Activated naive CD4-positive, alpha-beta T cell treated with anti-CD3 and anti-CD28 coated beads, Interleukin-2, amount 50 U/mL, for 16 hours (primary cell): ENCODE data around the gene SOWAHC.
"Not testable (repeated sequence)": the region's sequence is repeated elsewhere in the genome, so short reads cannot be mapped to it uniquely, and the experiment has no call there.

Experiments used
- DNase-seq: peaks from one replicate; pipeline ENCODE4 v3.0.0-alpha.2; 2020

The SOWAHC gene, protein sequence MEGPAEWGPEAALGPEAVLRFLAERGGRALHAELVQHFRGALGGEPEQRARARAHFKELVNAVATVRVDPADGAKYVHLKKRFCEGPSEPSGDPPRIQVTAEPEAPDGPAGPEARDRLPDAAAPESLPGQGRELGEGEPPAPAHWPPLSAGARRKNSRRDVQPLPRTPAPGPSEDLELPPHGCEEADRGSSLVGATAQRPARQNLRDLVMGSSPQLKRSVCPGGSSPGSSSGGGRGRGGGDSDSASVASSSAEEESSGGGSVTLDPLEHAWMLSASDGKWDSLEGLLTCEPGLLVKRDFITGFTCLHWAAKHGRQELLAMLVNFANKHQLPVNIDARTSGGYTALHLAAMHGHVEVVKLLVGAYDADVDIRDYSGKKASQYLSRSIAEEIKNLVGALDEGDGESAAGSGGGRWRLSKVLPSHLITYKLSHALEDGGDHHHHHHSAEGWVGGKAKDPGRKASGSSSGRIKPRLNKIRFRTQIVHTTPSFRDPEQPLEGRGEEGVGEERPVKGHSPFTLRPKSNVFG

DNA sequence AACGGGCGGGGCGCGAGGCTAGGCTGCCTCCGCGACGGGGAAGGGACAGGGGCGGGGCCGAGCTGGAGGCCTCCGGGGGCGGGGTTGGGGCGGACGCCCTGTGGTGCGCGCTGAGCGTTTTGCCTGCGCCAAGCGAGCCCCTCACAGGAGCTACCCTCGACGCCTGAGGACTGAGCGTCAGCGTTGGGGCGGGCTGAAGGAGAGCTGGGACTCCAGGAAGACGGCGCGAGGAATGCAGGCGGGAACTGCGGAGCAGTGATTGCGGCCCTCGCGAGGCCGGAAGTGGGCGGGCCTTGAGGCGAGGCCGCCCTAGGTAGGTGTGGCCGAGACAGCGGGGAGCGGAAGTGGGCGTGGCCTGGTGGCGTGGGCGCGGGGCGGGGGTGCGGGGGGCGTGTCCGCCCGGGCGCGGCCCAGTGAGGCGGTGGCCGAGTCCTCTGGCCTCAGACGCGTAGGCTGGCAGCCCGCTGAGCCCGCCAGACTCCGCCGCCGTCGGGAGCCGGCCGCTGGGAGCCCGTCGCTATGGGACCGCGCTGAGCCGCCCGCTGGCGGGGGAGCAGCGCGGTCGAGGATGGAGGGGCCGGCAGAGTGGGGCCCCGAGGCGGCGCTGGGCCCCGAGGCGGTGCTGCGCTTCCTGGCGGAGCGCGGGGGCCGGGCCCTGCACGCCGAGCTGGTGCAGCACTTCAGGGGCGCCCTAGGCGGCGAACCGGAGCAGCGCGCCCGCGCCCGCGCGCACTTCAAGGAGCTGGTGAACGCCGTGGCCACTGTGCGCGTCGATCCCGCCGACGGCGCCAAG is at the start of gene SOWAHC, which contains the start of gene SEPTIN10:
Gene SOWAHC (plus strand): TSS at position 443 of the 793 bp plus-strand sequence. CDS start 126 bp downstream, at position 569.
Gene SEPTIN10 (minus strand): TSS at position 45 of the 793 bp plus-strand sequence. CDS start 139 bp downstream, outside the sequence.
- DNase-seq, result peak; percentile 69

DNA sequence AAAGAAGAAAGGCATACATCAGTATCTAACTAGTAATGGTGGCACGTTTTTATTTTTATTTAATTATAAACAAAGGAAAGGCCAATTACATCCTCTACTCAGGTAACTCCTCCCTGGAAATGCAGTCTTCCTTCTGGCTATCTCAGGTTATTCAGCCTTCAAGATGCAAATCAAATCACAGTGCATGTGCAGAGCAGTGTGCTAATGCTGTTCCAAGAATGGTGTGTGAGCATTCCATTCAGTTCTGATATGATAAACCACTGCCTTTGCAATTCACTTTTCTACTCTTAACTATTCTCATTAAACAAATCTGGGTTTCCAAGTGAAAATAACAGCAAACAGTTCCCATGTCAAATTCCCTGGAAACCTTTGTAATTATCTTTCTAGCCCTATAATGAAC is 38.8 kb upstream of the SOWAHC start:
- no peak for DNase-seq

DNA sequence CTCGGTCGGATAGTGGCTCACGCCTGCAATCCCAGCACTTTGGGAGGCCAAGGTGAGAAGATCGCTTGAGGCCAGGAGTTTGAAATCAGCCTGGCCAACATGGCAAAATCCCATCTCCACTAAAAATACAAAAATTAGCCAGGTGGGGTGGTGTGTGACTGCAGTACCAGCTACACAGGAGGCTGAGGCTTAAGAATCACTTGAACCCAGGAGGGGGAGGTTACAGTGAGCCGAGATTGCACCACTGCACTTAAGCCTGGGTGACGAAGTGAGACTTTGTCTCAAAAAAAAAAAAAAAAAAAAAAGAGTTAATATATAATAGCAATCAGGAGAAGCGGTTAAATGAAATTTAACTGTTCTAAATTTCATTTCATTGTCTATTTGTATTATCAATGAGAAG is 36.5 kb upstream of the SOWAHC start:
- not testable (repeated sequence) for DNase-seq

DNA sequence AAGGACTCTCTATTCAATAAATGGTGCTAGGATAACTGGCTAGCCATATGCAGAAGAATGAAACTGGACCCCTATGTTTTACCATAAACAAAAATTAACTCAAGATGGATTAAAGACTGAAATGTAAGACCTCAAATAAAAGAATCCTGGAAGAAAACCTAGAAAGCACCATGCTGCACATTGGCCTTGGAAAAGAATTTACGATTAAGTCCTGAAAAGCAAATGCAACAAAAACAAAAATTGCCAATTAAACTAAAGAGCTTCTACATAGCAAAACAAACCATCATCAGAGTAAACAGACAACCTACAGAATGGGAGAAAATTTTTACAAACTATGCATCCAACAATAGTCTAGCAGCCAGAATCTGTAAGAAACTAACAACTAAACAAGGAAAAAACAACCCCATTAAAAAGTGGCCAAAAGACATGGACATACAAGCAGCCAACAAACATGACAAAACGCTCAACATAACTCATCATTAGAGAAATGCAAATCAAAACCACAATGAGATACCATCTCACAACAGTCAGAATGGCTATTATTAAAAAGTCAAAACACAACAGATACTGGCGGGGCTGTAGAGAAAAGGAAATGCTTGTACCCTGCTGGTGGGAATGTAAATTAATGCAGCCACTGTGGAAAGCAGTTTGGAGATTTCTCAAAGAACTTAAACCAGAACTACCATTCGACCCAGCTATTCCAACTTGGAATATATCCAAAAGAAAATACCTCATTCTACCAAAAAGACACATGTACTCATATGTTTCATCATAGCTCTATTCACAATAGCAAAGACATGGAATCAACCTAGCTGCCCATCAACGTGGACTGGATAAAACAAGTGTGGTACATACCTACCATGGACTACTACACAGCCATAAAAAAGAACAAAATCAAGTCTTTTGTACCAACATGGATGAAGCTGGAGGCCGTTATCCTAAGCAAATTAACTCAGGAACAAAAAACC is 31.0 kb upstream of the SOWAHC start:
- DNase-seq, result no peak

DNA sequence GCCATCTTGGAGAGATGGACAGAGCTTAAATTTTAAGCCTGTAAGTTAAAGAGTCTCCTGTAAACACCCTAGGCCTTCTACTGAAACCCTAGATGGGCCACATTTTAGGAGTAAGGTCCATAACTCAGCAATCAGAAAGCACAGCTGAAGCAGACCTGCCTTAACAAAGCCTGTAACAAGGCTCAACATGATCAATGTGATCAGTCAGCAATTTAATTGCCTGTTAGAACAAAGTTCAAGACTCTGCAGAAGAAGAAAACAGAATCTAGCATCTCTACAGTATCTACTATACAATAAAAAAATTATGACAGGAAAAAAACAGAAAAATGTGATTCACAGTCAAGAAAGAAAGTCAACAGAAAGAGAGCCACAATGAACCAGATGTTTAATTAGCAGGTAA is 27.5 kb upstream of the SOWAHC start:
- no peak for DNase-seq

DNA sequence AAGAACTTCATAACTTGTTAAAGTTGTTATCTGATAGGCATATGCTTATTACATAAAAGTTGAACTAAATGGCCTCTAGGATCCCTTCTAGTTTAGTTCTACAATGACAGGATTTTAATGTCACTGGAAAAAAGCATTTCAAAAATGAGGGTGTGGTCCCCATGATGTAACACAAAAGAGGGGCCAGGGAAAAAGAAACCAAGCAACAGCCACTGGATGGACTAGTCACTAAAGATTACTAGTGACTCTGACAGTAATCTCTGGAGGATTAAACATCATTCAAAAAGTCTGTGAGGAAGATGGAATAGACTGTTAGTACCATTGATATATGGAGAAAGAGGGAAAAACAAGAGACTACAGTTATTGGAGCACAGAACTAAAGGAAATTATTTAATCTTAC is 23.0 kb upstream of the SOWAHC start:
- DNase-seq, result no peak

DNA sequence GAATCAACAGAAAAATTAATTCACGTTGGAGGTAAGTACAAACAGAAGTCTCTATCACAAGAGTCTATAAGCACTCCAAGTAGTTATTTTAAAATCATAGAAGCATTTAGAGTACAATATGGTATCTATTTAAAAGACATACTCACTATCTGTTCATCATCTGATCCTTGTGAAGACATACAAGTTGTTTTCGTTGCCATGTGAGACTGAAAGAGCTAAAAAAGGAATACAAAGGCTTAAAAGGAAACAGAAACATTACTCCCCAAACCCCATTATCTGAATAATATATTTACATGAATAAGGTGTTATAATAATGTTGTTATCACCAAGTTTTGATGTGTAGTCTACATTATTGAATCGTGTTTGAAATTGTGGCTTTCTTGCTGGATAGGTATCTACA is 21.3 kb upstream of the SOWAHC start:
- no peak for DNase-seq

DNA sequence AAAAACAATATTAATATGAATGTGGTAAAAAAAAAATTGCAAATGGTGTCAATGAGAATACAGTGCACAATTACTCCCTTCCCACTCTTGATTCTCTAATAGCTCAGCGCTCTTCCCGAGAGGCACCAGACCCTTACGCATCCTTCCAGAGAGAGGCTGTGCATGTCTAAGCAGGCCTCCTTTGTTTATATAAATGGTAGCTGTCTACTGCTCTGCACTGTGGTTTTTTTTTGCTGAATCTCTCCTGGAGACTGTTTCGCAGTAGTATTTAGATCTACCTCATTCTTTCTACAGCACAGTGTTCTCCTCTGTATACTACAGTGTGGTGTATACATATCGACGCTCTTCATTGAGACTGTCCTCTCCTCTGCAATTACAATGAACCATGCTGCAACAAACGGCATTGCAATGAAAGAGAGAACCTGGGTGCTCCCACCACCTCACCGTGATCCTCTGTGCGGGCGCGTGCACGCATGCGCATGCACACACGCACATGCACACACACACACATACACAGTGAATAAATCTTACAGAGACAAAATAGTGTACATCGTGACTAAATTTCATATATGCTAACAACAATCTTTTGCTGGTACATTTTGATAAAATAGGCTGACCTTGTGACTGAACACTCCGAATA is 19.8 kb upstream of the SOWAHC start:
- no peak for DNase-seq

DNA sequence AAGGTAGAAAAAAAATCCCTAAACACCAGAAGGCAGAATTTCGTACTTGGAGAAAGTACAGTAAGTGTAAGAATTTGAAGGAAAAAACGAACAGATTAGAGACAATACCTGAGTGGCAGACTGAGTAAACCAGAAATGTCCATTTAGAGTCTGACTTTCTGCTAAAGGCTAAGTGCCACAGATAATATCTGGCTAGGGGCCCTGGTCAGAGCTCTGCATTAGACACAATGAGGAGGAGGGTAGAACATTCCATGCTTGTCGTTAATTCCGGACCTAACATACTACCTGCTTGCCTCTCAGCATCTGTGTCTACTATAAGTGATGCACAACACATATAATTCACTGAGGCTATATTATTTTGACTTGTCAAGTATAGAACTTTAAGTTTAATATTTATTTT is 18.5 kb upstream of the SOWAHC start:
- no peak for DNase-seq

DNA sequence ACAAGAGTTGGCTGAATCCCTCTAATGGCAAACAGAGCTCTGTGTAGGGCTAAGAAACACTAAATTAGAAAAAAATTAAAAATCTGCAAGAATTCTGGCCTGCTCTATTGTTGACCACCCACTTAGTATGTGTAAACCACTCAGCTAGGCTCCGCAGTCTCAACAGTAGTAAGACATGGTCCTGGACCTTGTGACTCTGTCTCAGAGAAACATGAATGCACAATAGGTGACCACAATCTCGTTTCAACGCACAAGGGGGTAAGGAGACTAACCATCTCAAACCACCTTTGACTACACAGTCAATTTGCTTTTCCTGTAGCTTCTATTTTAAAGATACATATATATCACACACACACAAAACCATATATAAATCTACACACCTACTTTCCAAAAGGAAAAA is 16.9 kb upstream of the SOWAHC start:
- DNase-seq, result no peak

DNA sequence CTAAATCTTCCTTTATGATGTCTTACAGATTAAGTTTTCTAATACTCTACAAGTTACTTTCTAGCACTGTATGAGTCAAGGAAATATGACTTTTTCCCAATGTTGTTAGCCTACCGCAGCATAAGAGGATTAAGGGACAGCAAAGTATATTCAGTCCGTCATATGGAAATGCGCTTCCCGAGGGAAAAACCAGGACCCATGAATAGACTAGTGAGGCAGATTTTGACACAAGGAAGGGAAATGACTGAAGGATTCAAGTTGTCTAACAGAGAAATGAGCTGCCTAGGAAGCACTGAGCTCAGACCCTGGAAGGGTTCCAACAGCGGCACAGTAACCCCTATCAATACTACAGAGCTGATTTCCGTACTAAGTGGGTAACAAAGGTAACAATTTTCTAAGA is 12.4 kb upstream of the SOWAHC start:
- DNase-seq, result no peak

DNA sequence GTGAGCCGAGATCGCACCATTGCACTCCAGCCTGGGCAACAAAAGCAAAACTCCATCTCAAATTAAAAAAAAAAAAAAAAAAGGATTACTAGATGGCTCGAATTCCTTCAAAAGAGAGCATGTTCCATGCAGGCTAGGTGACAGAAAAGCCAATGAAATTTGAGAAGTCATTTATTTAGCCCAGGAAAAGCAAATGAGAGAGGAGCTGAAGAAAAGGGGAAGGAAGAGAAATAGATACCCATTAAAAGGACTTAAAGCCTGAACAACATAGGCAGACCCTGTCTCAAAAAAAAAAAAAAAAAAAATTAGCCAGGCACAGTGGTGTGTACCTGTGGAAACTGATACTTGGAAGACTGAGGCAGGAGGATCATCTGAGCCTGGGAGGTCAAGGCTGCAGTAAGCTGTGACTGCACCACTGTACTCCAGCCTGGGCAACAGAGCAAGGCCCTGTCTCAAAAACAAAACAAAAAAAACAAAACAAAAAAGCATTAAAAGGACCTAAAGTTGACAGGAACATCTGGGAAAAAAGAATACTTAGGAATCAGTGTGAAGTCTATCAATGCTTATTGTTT is 11.5 kb upstream of the SOWAHC start:
- DNase-seq, result no peak

DNA sequence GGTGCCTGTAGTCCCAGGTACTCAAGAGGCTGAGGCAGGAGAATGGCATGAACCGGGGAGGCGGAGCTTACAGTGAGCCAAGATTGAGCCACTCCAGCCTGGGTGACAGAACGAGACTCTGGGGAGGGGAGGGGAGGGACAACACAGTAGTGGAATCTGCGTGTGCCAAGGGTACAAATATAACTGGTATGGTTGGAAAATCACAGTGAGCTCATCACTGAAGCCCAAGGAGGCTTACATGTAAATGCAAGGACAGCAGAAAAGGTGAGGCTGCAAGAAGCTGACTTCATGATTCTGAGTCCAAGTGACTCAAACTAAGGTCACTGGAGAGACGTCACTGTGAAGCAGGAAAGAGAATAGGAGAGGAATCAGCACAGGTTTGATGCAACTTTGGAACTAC is 9.6 kb upstream of the SOWAHC start:
- DNase-seq, result no peak

DNA sequence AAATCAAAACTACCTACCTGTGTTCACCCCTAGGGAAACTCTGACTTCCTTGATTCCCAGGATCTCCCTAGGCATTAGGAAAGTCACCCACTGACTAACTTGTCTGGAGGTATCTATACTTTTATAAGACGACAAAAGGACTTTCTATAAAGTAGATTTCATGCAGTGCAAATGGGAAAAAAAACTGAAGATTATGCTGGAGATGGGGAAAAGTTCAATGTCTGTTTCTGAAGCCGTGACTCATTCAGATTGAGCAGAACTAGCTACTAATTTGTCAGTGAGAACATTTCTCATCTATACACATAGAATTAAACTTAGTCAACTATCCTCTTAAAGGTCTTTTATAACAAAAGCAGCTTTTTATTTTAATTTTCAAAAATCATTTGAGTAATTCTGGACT is 6.4 kb upstream of the SOWAHC start:
- no peak for DNase-seq

DNA sequence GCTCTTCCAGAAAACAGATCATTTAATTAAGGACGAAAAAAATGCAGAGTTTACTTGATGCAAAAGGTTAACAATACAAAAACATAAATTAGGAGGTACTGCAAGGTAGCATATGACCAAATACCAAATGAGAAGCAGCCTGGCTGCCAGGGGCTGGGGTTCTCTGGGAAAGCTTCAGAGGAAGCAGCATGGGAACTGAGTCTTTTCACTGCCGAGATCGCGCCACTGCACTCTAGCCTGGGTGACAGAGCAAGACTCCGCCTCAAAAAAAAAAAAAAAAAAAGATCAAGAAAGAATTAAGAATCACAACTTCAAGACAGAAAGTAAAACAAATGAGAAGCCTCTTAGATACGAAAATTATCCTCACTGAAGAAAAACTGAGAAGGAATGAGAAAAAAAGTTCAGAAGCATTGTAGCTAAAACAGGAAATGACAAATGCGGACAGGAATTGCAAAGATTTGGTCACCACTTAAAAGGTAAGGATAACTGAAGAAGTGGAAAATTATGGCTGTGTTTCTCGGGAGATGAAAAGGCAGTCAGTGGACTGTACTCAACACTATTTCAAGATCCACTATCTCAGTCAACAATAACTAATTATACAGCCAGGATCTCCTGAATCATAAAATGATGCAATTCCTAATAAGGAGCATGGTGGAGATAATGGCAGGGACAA is 4.7 kb upstream of the SOWAHC start:
- no peak for DNase-seq

DNA sequence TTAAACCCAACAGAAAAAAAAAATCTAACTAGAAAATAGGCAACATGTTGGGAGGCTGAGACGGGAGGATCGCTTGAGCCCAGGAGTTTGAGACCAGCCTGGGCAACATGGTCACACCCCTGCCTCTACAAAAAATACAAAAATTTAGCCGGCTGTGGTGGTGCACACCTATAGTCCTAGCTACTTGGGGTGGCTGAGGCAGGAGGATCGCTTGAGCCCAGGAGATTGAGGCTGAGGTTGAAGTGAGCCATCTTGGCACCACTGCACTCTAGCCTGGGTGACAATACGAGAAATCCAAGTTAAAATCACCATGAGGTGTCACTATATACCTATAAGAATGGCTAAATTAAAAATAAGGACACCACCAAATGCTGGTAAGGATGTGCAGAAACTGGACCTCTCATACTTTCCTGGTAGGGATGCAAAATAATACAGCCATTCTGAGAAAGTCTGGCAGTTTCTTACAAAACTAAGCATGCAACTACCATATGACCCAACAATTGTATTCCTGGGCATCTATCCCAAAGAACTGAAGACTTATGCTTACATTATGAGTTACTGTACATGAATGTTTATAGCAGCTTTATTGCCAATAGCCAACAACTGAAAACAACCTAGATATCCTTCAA is 2.6 kb upstream of the SOWAHC start:
- DNase-seq, result no peak

DNA sequence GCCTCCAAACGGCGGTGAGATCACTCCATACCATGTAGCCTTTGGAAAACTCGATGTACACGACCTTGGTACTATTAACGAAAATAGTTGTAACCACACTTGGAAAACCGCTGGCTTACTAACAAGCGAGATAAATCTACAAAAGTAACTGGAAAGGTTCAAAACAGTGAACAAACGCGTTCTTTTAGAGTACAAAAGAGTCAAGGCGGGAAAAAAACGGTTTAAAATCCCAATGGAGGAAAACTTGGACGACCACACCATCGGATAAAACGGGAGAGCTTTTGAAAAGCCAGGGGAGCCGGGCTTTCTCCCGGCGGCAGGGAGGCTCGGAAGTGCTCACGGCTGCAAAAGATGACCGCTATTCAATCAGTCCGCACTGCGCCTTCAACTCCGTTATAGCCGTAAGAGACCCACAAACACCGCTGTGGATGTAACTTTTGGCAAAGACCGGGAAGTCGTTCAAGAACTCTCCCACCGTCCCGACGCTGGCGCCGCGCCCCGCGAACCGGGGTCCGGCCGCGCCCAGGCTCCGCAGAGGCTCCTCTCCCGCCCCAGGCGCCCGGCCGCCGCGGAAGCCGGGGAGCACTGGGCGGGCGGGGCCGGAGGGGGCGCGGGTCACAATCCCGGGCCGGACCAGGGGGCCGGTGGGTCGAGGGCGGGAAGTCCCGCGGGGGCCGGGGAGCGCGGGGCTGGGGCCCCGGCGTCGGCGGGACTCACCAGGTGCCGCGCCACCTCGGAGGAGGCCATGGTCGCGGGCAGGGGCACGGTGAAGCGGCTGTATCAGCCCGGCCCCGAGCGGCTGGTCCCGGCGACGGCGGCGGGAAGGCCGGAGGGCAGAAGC is 863 bp upstream of the SOWAHC start:
- no peak for DNase-seq

DNA sequence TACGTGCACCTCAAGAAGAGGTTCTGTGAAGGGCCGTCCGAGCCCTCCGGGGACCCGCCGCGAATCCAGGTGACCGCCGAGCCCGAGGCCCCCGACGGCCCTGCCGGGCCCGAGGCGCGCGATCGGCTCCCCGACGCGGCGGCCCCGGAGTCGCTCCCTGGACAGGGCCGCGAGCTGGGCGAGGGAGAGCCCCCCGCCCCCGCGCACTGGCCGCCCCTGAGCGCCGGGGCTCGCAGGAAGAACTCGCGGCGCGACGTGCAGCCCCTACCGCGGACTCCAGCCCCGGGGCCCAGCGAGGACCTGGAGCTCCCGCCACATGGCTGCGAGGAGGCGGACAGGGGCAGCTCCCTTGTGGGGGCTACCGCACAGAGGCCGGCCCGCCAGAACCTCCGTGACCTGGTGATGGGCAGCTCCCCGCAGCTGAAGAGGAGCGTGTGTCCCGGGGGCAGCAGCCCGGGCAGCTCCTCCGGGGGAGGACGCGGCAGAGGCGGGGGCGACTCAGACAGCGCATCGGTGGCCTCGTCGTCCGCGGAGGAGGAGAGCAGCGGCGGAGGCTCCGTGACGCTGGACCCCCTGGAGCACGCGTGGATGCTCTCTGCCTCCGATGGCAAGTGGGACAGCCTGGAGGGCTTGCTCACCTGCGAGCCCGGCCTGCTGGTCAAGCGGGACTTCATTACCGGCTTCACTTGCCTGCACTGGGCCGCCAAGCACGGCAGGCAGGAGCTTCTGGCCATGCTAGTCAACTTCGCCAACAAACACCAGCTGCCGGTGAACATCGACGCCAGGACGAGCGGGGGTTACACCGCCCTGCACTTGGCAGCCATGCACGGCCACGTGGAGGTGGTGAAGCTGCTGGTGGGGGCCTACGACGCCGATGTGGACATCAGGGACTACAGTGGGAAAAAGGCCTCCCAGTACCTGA is 812 bp downstream of the SOWAHC start:
- DNase-seq, result no peak
